GM21515 (cell line): Measurements from ENCODE around the gene CELA2A.
"Not testable (repeated sequence)": the region's sequence is repeated elsewhere in the genome, so short reads cannot be mapped to it uniquely, and the experiment has no call there.

Experiments
- ATAC-seq: cut with Tn5 transposase; IDR thresholded peaks from one replicate; pipeline ENCODE4 v1.9.1; 2021; ENCODE audit not compliant: unreplicated experiment

The CELA2A gene

GRCh38 chr1:15466955-15467625 is 10.6 kb downstream of the CELA2A start:
- ATAC-seq, result not testable (repeated sequence)

GRCh38 chr1:15468145-15468544 is 11.6 kb downstream of the CELA2A start:
- no peak for ATAC-seq

- no peak for ATAC-seq
These were observed 12.8 kb downstream of the CELA2A start for GRCh38 chr1:15469361-15469760.

- not testable (repeated sequence) for ATAC-seq
These were observed 13.4 kb downstream of the CELA2A start for GRCh38 chr1:15469821-15470448.

- ATAC-seq, result not testable (repeated sequence)
These were observed 14.5 kb downstream of the CELA2A start for GRCh38 chr1:15471067-15471466.

GRCh38 chr1:15471723-15472122 is 15.2 kb downstream of the CELA2A start:
- ATAC-seq, result not testable (repeated sequence)

- ATAC-seq, result no peak
These were observed 16.1 kb downstream of the CELA2A start for GRCh38 chr1:15472587-15472986.

- no peak for ATAC-seq
These were observed 19.3 kb downstream of the CELA2A start, which contains the start of gene CELA2B for GRCh38 chr1:15475752-15476314. TSS of gene CELA2B (plus strand) at chr1:15476104. CDS start at chr1:15476126, 22 bp downstream.

- ATAC-seq, result no peak
These were observed 20.4 kb downstream of the CELA2A start for GRCh38 chr1:15476927-15477326.

- ATAC-seq, result no peak
These were observed 21.2 kb downstream of the CELA2A start for GRCh38 chr1:15477646-15478212.

GRCh38 chr1:15479654-15480347 is 23.3 kb downstream of the CELA2A start:
- no peak for ATAC-seq

- ATAC-seq, result not testable (repeated sequence)
These were observed 25.9 kb downstream of the CELA2A start for GRCh38 chr1:15482455-15482854.

GRCh38 chr1:15482983-15483543 is 26.5 kb downstream of the CELA2A start:
- not testable (repeated sequence) for ATAC-seq

- ATAC-seq, result no peak
These were observed 27.4 kb downstream of the CELA2A start for GRCh38 chr1:15483971-15484370.

GRCh38 chr1:15484443-15484842 is 27.9 kb downstream of the CELA2A start:
- ATAC-seq, result not testable (repeated sequence)

- ATAC-seq, result no peak
These were observed 29.1 kb downstream of the CELA2A start for GRCh38 chr1:15485636-15486035.

- not testable (repeated sequence) for ATAC-seq
These were observed 30.5 kb downstream of the CELA2A start for GRCh38 chr1:15486844-15487610.

- no peak for ATAC-seq
These were observed 31.8 kb downstream of the CELA2A start for GRCh38 chr1:15488371-15488770.

GRCh38 chr1:15489052-15489736 is 32.7 kb downstream of the CELA2A start:
- no peak for ATAC-seq

- not testable (repeated sequence) for ATAC-seq
These were observed 34.5 kb downstream of the CELA2A start for GRCh38 chr1:15491010-15491409.
